Astrocyte (in vitro differentiated cells and primary cell): Measurements from ENCODE around the gene VRK3.

ENCODE experiments used
- EZH2 ChIP-seq: IDR thresholded peaks from 2 replicates; pipeline ENCODE4 v1.6.1; 2012; ENCODE audit warnings: mild to moderate bottlenecking, low read length, inconsistent platforms; ENCODE audit not compliant: insufficient read depth
- TF ChIP-seq, protein P1 (sequence below): IDR thresholded peaks from 2 replicates; pipeline ENCODE4 v1.5.1; 2011; ENCODE audit warnings: low read depth, mild to moderate bottlenecking, inconsistent platforms, low read length, moderate library complexity; ENCODE audit not compliant: insufficient read depth

DNA sequence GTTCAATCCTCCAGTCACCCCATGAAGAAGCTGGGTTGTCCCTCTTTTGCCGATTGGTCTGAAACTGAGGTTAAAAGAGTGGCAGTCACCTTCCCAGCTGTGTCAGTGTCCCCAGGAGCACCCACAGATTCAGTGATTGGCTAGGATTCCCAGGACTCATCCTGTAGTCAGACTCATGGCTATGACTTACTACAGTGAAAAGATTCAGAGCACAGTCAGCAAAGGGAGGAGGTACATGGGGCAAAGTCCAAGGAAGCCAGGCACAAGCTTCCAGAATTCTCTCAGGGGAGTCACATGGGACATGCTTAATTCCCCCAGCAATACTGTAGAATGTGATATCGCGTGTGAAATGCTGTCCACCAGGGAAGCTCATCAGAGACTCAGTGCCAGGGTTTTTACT lies 14.8 kb upstream of the VRK3 start:
- TF ChIP-seq, protein P1, sequence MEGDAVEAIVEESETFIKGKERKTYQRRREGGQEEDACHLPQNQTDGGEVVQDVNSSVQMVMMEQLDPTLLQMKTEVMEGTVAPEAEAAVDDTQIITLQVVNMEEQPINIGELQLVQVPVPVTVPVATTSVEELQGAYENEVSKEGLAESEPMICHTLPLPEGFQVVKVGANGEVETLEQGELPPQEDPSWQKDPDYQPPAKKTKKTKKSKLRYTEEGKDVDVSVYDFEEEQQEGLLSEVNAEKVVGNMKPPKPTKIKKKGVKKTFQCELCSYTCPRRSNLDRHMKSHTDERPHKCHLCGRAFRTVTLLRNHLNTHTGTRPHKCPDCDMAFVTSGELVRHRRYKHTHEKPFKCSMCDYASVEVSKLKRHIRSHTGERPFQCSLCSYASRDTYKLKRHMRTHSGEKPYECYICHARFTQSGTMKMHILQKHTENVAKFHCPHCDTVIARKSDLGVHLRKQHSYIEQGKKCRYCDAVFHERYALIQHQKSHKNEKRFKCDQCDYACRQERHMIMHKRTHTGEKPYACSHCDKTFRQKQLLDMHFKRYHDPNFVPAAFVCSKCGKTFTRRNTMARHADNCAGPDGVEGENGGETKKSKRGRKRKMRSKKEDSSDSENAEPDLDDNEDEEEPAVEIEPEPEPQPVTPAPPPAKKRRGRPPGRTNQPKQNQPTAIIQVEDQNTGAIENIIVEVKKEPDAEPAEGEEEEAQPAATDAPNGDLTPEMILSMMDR: no peak
- TF ChIP-seq EZH2: no peak
